Measurements from ENCODE around the gene DENND1B. TPM values are rescaled to one million over a fixed set of nuclear protein-coding genes. Genes with fewer than 3 reads are reported as not detected.

DENND1B gene
- total RNA-seq, 1 donor from 2014 or later, result 26.9 TPM

- no peak overlapping the region for H3K27ac ChIP-seq (replicated peaks)
- no peak for TF ChIP-seq CTCF (IDR thresholded peaks at IDR 0.05; ENCODE audit: borderline replicate concordance)
- H3K36me3 ChIP-seq, result peaks cover 12% of the 10 kb centered on the region
- no peaks in the 10 kb centered on the region for H3K9me3 ChIP-seq (replicated peaks)
- H3K27me3 ChIP-seq (ENCODE audit: low read depth), result no peaks in the 10 kb centered on the region
- H3K4me3 ChIP-seq, result no peak overlapping the region
- intact Hi-C loops (cut with micrococcal nuclease), result no loop called here
- peaks cover 31% of the 10 kb centered on the region for H3K4me1 ChIP-seq
- no peak for DNase-seq
Observed at GRCh38 chr1:197561041-197561440, 214.2 kb downstream of the DENND1B start.

- no peaks in the 10 kb centered on the region for H3K27me3 ChIP-seq (ENCODE audit: low read depth)
- no peak for DNase-seq
- intact Hi-C loops (cut with micrococcal nuclease), result no loop called here
- TF ChIP-seq CTCF (IDR thresholded peaks at IDR 0.05; ENCODE audit: borderline replicate concordance), result no peak
- no peaks in the 10 kb centered on the region for H3K9me3 ChIP-seq (replicated peaks)
- no peak overlapping the region for H3K4me3 ChIP-seq
- H3K4me1 ChIP-seq, result peaks cover 31% of the 10 kb centered on the region
- H3K36me3 ChIP-seq, result peaks cover 12% of the 10 kb centered on the region
- no peak overlapping the region for H3K27ac ChIP-seq (replicated peaks)
Observed at GRCh38 chr1:197559655-197560054, 215.6 kb downstream of the DENND1B start.

- intact Hi-C loops (cut with micrococcal nuclease), result no loop called here
- H3K9me3 ChIP-seq (replicated peaks), result no peaks in the 10 kb centered on the region
- no peak for DNase-seq
- no peak overlapping the region for H3K27ac ChIP-seq (replicated peaks)
- H3K27me3 ChIP-seq (ENCODE audit: low read depth), result no peaks in the 10 kb centered on the region
- peaks cover 12% of the 10 kb centered on the region for H3K36me3 ChIP-seq
- TF ChIP-seq CTCF (IDR thresholded peaks at IDR 0.05; ENCODE audit: borderline replicate concordance), result no peak
- no peak overlapping the region for H3K4me3 ChIP-seq
- peaks cover 31% of the 10 kb centered on the region for H3K4me1 ChIP-seq
Observed at GRCh38 chr1:197559244-197559643, 216.0 kb downstream of the DENND1B start.

GRCh38 chr1:197557302-197557701 lies 218.0 kb downstream of the DENND1B start:
- no peaks in the 10 kb centered on the region for H3K9me3 ChIP-seq (replicated peaks)
- H3K4me3 ChIP-seq, result no peak overlapping the region
- intact Hi-C loops (cut with micrococcal nuclease), result no loop called here
- no peak for TF ChIP-seq CTCF (IDR thresholded peaks at IDR 0.05; ENCODE audit: borderline replicate concordance)
- no peak overlapping the region for H3K27ac ChIP-seq (replicated peaks)
- no peaks in the 10 kb centered on the region for H3K27me3 ChIP-seq (ENCODE audit: low read depth)
- DNase-seq, result no peak
- peaks cover 31% of the 10 kb centered on the region for H3K4me1 ChIP-seq
- no peaks in the 10 kb centered on the region for H3K36me3 ChIP-seq

GRCh38 chr1:197553281-197553680 lies 222.0 kb downstream of the DENND1B start:
- intact Hi-C loops (cut with micrococcal nuclease), result no loop called here
- TF ChIP-seq CTCF (IDR thresholded peaks at IDR 0.05; ENCODE audit: borderline replicate concordance), result no peak
- Histone ChIP-seq H3K27ac (replicated peaks) (no peak overlapping the region), H3K4me1 (peaks cover 8% of the 10 kb centered on the region), H3K4me3 (no peak overlapping the region), H3K9me3 (replicated peaks) (no peaks in the 10 kb centered on the region), H3K27me3 (ENCODE audit: low read depth) (no peaks in the 10 kb centered on the region), H3K36me3 (no peaks in the 10 kb centered on the region)
- DNase-seq, result no peak

GRCh38 chr1:197546989-197547388 lies 228.3 kb downstream of the DENND1B start:
- intact Hi-C loops (cut with micrococcal nuclease), result no loop called here

More at GRCh38 chr1:197546989-197547388, 228.3 kb downstream of the DENND1B start:
- TF ChIP-seq CTCF (IDR thresholded peaks at IDR 0.05; ENCODE audit: borderline replicate concordance), result no peak
- no peak overlapping the region for H3K4me3 ChIP-seq
- no peaks in the 10 kb centered on the region for H3K9me3 ChIP-seq (replicated peaks)
- H3K27ac ChIP-seq (replicated peaks), result no peak overlapping the region
- peaks cover 6% of the 10 kb centered on the region for H3K36me3 ChIP-seq
- H3K4me1 ChIP-seq, result no peaks in the 10 kb centered on the region
- no peaks in the 10 kb centered on the region for H3K27me3 ChIP-seq (ENCODE audit: low read depth)
- no peak for DNase-seq

Data from left ventricle myocardium inferior (tissue), 1 donor.